ENCODE data around the gene GRPEL1. TPM values are rescaled to one million over a fixed set of nuclear protein-coding genes. Genes with fewer than 3 reads are reported as not detected.

The GRPEL1 gene
- total and polyA plus RNA-seq, 2 experiments from 2014 or later: 28.3 to 56.5 TPM

GRCh38 chr4:7060346-7061150, 7.3 kb downstream of the GRPEL1 start:
- no peaks in the 10 kb centered on the region for H3K4me1 ChIP-seq (ENCODE audit: insufficient read depth)
- H3K4me3 ChIP-seq: no peak overlapping the region
- no peak overlapping the region for H2AFZ ChIP-seq
- no peaks in the 10 kb centered on the region for H3K9me3 ChIP-seq (ENCODE audit: low read depth)
- H3K79me2 ChIP-seq: peaks cover 29% of the 10 kb centered on the region
- TF ChIP-seq EZH2phosphoT487 (IDR thresholded peaks at IDR 0.05; ENCODE audit: low read depth, severe bottlenecking, unreplicated experiment): no peak
- no peak for TF ChIP-seq CTCF (IDR thresholded peaks at IDR 0.05; ENCODE audit: poor library complexity)
- TF ChIP-seq EZH2 (IDR thresholded peaks at IDR 0.05; ENCODE audit: borderline replicate concordance): no peak
- no peak overlapping the region for H3K4me2 ChIP-seq
- WGBS (ENCODE audit: low lambda C conversion rate, missing lambda C conversion rate): 94% methylated on average over 20 of the region's 20 CpGs
- H3K27me3 ChIP-seq: no peaks in the 10 kb centered on the region
- peaks cover 33% of the 10 kb centered on the region for H4K20me1 ChIP-seq (ENCODE audit: insufficient read depth, poor library complexity, severe bottlenecking)
- H3K36me3 ChIP-seq (replicated peaks; ENCODE audit: insufficient read depth, low read depth): no peaks in the 10 kb centered on the region
- H3K27ac ChIP-seq: no peak overlapping the region
- DNase-seq (ENCODE audit: low spot score): no peak
- H3K9me2 ChIP-seq (replicated peaks; ENCODE audit: insufficient read depth): no peaks in the 10 kb centered on the region

- H3K4me2 ChIP-seq: no peak overlapping the region
- no peaks in the 10 kb centered on the region for H3K9me2 ChIP-seq (replicated peaks; ENCODE audit: insufficient read depth)
- peaks cover 24% of the 10 kb centered on the region for H4K20me1 ChIP-seq (ENCODE audit: insufficient read depth, poor library complexity, severe bottlenecking)
- DNase-seq (ENCODE audit: low spot score): no peak
- no peak overlapping the region for H3K27ac ChIP-seq
- no peaks in the 10 kb centered on the region for H3K36me3 ChIP-seq (replicated peaks; ENCODE audit: insufficient read depth, low read depth)
- no peak for TF ChIP-seq EZH2 (IDR thresholded peaks at IDR 0.05; ENCODE audit: borderline replicate concordance)
- TF ChIP-seq CTCF (IDR thresholded peaks at IDR 0.05; ENCODE audit: poor library complexity): no peak
- TF ChIP-seq EZH2phosphoT487 (IDR thresholded peaks at IDR 0.05; ENCODE audit: low read depth, severe bottlenecking, unreplicated experiment): no peak
- WGBS (ENCODE audit: low lambda C conversion rate, missing lambda C conversion rate): 94% methylated on average over 11 of the region's 11 CpGs
- no peaks in the 10 kb centered on the region for H3K9me3 ChIP-seq (ENCODE audit: low read depth)
- no peak overlapping the region for H2AFZ ChIP-seq
- H3K4me3 ChIP-seq: no peak overlapping the region
- no peaks in the 10 kb centered on the region for H3K4me1 ChIP-seq (ENCODE audit: insufficient read depth)
- peaks cover 20% of the 10 kb centered on the region for H3K79me2 ChIP-seq
- no peaks in the 10 kb centered on the region for H3K27me3 ChIP-seq
Measured at GRCh38 chr4:7059662-7060061, 8.2 kb downstream of the GRPEL1 start.

GRCh38 chr4:7058792-7059191, 9.1 kb downstream of the GRPEL1 start:
- Histone ChIP-seq H3K9me3 (ENCODE audit: low read depth) (no peaks in the 10 kb centered on the region), H3K4me2 (no peak overlapping the region), H3K4me3 (no peak overlapping the region), H3K36me3 (replicated peaks; ENCODE audit: insufficient read depth, low read depth) (no peaks in the 10 kb centered on the region), H4K20me1 (ENCODE audit: insufficient read depth, poor library complexity, severe bottlenecking) (peaks cover 17% of the 10 kb centered on the region), H3K4me1 (ENCODE audit: insufficient read depth) (no peaks in the 10 kb centered on the region), H3K27me3 (no peaks in the 10 kb centered on the region), H3K9me2 (replicated peaks; ENCODE audit: insufficient read depth) (no peaks in the 10 kb centered on the region), H2AFZ (no peak overlapping the region), H3K27ac (no peak overlapping the region), H3K79me2 (peaks cover 16% of the 10 kb centered on the region)
- no peak for DNase-seq (ENCODE audit: low spot score)
- TF ChIP-seq EZH2 (IDR thresholded peaks at IDR 0.05; ENCODE audit: borderline replicate concordance): no peak
- TF ChIP-seq EZH2phosphoT487 (IDR thresholded peaks at IDR 0.05; ENCODE audit: low read depth, severe bottlenecking, unreplicated experiment): no peak
- TF ChIP-seq CTCF (IDR thresholded peaks at IDR 0.05; ENCODE audit: poor library complexity): no peak
- WGBS (ENCODE audit: low lambda C conversion rate, missing lambda C conversion rate): 95% methylated on average over 3 of the region's 3 CpGs

All from hepatocyte (in vitro differentiated cells).